Urinary bladder (tissue), 2 donors: ENCODE results near the gene ZNF799. TPM values are rescaled to one million over a fixed set of nuclear protein-coding genes. Genes with fewer than 3 reads are reported as not detected.

Experiments
- polyA plus RNA-seq: library from polyadenylated mRNA; stranded (reverse); fragments of 200-250 nt; gene quantifications from one replicate; pipeline ENCODE4 v1.2.3, GENCODE V29; 2013
- small RNA-seq: library from RNA; depleted of rRNA; stranded (forward); fragments of <200 nt; gene quantifications from one replicate; pipeline ENCODE3, GENCODE V24; 2014
- total RNA-seq: library from RNA; depleted of rRNA; stranded (reverse); fragments of >200 nt; gene quantifications from one replicate; pipeline ENCODE4 v1.2.3, GENCODE V29; 2014
- donor health status: healthy.

The ZNF799 gene
- total and polyA plus RNA-seq, 2 donors: 4.4 to 12.3 TPM

Small RNAs within 50 kb of the gene (small RNA-seq; reads per million reads assigned to genes)
- gene RPS29P23: not detected

Other genes starting within 250 kb of the ZNF799 start
- 26.9 TPM for gene ZNF625, start 244.5 kb downstream of the ZNF799 start, total RNA-seq
- gene ZNF625, start 244.5 kb downstream of the ZNF799 start, polyA plus RNA-seq: 1.6 TPM
- gene ZNF136, start 238.2 kb downstream of the ZNF799 start, total RNA-seq: 24.7 TPM
- gene ZNF136, start 238.2 kb downstream of the ZNF799 start, polyA plus RNA-seq: 7.4 TPM
- gene ZNF44, start 106.4 kb downstream of the ZNF799 start, total RNA-seq: 28.3 TPM
- gene ZNF44, start 106.4 kb downstream of the ZNF799 start, polyA plus RNA-seq: 9.1 TPM
- gene ZNF563, start 67.6 kb downstream of the ZNF799 start, total RNA-seq: 8.4 TPM
- 3.5 TPM for gene ZNF563, start 67.6 kb downstream of the ZNF799 start, polyA plus RNA-seq
- 13.4 TPM for gene ZNF442, start 35.6 kb downstream of the ZNF799 start, total RNA-seq
- 3.8 TPM for gene ZNF442, start 35.6 kb downstream of the ZNF799 start, polyA plus RNA-seq
- 12.8 TPM for gene ZNF443, start 39.8 kb upstream of the ZNF799 start, total RNA-seq
- 2.7 TPM for gene ZNF443, start 39.8 kb upstream of the ZNF799 start, polyA plus RNA-seq
- gene ZNF709, start 83.5 kb upstream of the ZNF799 start, total RNA-seq: 16.1 TPM
- gene ZNF709, start 83.5 kb upstream of the ZNF799 start, polyA plus RNA-seq: 1.1 TPM
- 25.0 TPM for gene ZNF564, start 150.2 kb upstream of the ZNF799 start, total RNA-seq
- 6.6 TPM for gene ZNF564, start 150.2 kb upstream of the ZNF799 start, polyA plus RNA-seq
- gene ZNF490, start 209.5 kb upstream of the ZNF799 start, total RNA-seq: 9.0 TPM
- 1.0 TPM for gene ZNF490, start 209.5 kb upstream of the ZNF799 start, polyA plus RNA-seq
- 38.3 TPM for gene ZNF791, start 209.6 kb upstream of the ZNF799 start, total RNA-seq
- gene ZNF791, start 209.6 kb upstream of the ZNF799 start, polyA plus RNA-seq: 12.0 TPM